ENCODE measurements around the gene DDX41.

Gene DDX41

GRCh38 chr5:177496727-177497291 lies 20.0 kb downstream of the DDX41 start:
- H4K20me1 ChIP-seq (ENCODE audit: insufficient read depth, low read length, poor library complexity, severe bottlenecking): peaks cover 9% of the 10 kb centered on the region
- peaks cover 5% of the 10 kb centered on the region for H3K4me1 ChIP-seq (ENCODE audit: insufficient read depth, low read length, poor library complexity, severe bottlenecking)
- peak overlapping the region; percentile 82 for H3K4me3 ChIP-seq (ENCODE audit: low read length, poor library complexity, severe bottlenecking)
- no peaks in the 10 kb centered on the region for H3K27me3 ChIP-seq (ENCODE audit: insufficient read depth, low read length, poor library complexity, severe bottlenecking)
- H3K9me3 ChIP-seq (ENCODE audit: insufficient read depth, low read depth, low read length): no peaks in the 10 kb centered on the region
- H3K9ac ChIP-seq (ENCODE audit: low read depth, low read length, poor library complexity, severe bottlenecking): peak overlapping the region; percentile 92
- no peaks in the 10 kb centered on the region for H3K36me3 ChIP-seq (ENCODE audit: insufficient read depth, low read length)
- H3F3A ChIP-seq (ENCODE audit: low read depth): no peaks in the 10 kb centered on the region
- H3K4me2 ChIP-seq (ENCODE audit: low read depth, low read length, poor library complexity, severe bottlenecking): peak overlapping the region; percentile 93
- TF ChIP-seq CTCF (conservative IDR thresholded peaks at IDR 0.05; ENCODE audit: low read length) (no peak), EZH2phosphoT487 (IDR thresholded peaks at IDR 0.05; ENCODE audit: borderline replicate concordance) (no peak)
- no peaks in the 10 kb centered on the region for H3K9me2 ChIP-seq (replicated peaks; ENCODE audit: low read depth, low read length)
- peaks cover 36% of the 10 kb centered on the region; the same call in 1 of the 2 replicates for H3K79me2 ChIP-seq (ENCODE audit: insufficient read depth, low read length)
- 0 out of 2 replicates have a peak overlapping the region, but pooled peaks have one; percentile 27 for H2AFZ ChIP-seq (ENCODE audit: low read length)

- peaks cover 9% of the 10 kb centered on the region for H4K20me1 ChIP-seq (ENCODE audit: insufficient read depth, low read length, poor library complexity, severe bottlenecking)
- H3K4me3 ChIP-seq (ENCODE audit: low read length, poor library complexity, severe bottlenecking): peak overlapping the region; percentile 82
Measured at GRCh38 chr5:177496070-177496726, 20.6 kb downstream of the DDX41 start.

More at GRCh38 chr5:177496070-177496726, 20.6 kb downstream of the DDX41 start:
- Histone ChIP-seq H3K9me2 (replicated peaks; ENCODE audit: low read depth, low read length) (no peaks in the 10 kb centered on the region), H3K4me1 (ENCODE audit: insufficient read depth, low read length, poor library complexity, severe bottlenecking) (peaks cover 5% of the 10 kb centered on the region), H3K27me3 (ENCODE audit: insufficient read depth, low read length, poor library complexity, severe bottlenecking) (no peaks in the 10 kb centered on the region), H3F3A (ENCODE audit: low read depth) (no peaks in the 10 kb centered on the region), H3K9ac (ENCODE audit: low read depth, low read length, poor library complexity, severe bottlenecking) (peak overlapping the region; percentile 92), H3K4me2 (ENCODE audit: low read depth, low read length, poor library complexity, severe bottlenecking) (peak overlapping the region; percentile 93), H3K36me3 (ENCODE audit: insufficient read depth, low read length) (no peaks in the 10 kb centered on the region), H3K79me2 (ENCODE audit: insufficient read depth, low read length) (peaks cover 36% of the 10 kb centered on the region; the same call in 1 of the 2 replicates), H2AFZ (ENCODE audit: low read length) (no peak overlapping the region), H3K9me3 (ENCODE audit: insufficient read depth, low read depth, low read length) (no peaks in the 10 kb centered on the region)
- TF ChIP-seq CTCF (conservative IDR thresholded peaks at IDR 0.05; ENCODE audit: low read length) (0 out of 2 replicates have a peak, but pooled peaks have one; percentile 10), EZH2phosphoT487 (IDR thresholded peaks at IDR 0.05; ENCODE audit: borderline replicate concordance) (no peak)
